ENCODE measurements around the gene COL1A2. TPM values are rescaled to one million over a fixed set of nuclear protein-coding genes. Genes with fewer than 3 reads are reported as not detected.

COL1A2 gene
- total and polyA plus RNA-seq, 2 of the 8 experiments (the other 6 are each of a cell fraction or from before 2014, with no cell fraction given), result 45.2 to 87.2 TPM

DNA sequence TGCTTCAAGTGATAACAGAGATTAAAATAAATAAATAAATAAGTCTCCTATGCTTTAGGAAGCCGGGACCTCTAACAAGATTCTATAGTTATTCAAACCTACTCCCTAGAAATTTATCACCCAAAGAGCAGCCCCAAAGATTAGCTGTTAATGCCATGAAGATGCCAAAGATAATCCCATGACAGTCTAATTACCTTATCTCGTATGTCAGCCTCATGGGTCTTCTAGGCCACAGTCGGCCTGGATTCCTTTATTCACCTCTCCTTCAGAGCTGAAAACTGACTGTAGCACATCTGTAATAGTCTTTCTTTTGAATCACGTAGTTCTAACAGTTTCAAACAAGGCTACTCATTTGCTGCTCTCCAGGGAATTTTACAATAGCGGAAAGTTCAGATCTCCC, 24.2 kb downstream of the COL1A2 start:
- Histone ChIP-seq H4K5ac (ENCODE audit: insufficient read length, low read depth, low read length) (no peak overlapping the region), H3K23ac (ENCODE audit: insufficient read length) (no peak overlapping the region), H3K79me2 (ENCODE audit: control insufficient read depth in 1 of 2, insufficient read depth in 2 of 2, low read length in 2 of 2) (no peaks in the 10 kb centered on the region), H3K18ac (ENCODE audit: extremely low read depth, low read length) (no peak overlapping the region), H3K79me1 (ENCODE audit: low read depth, low read length) (no peaks in the 10 kb centered on the region), H2AFZ (ENCODE audit: low read length) (no peak overlapping the region), H3K9ac (replicated peaks in 1 of 4; ENCODE audit: extremely low read depth in 1 of 4, low read depth in 3 of 4, low read length in 3 of 4) (no peak overlapping the region), H3K4ac (replicated peaks; ENCODE audit: insufficient read length, low read depth, low read length) (no peak overlapping the region), H2BK12ac (ENCODE audit: low read depth, low read length) (no peak overlapping the region), H3K9me3 (ENCODE audit: insufficient read depth in 2 of 2, low read depth in 1 of 2, low read length in 1 of 2) (no peaks in the 10 kb centered on the region), H3K23me2 (ENCODE audit: low read depth, low read length) (no peaks in the 10 kb centered on the region), H3K27me3 (replicated peaks in 1 of 4; ENCODE audit: control insufficient read depth in 3 of 4, extremely low read depth in 1 of 4, insufficient read depth in 3 of 4, low read length in 3 of 4) (no peaks in the 10 kb centered on the region), H3K56ac (replicated peaks; ENCODE audit: insufficient read length, low read depth, low read length) (no peak overlapping the region), H2BK20ac (ENCODE audit: low read length) (no peak overlapping the region), H4K91ac (replicated peaks; ENCODE audit: insufficient read length, low read length) (no peak overlapping the region), H3K14ac (ENCODE audit: insufficient read length) (no peak overlapping the region), H2BK5ac (ENCODE audit: low read depth, low read length) (no peak overlapping the region), H3K4me1 (replicated peaks in 1 of 4; ENCODE audit: control insufficient read depth in 3 of 4, insufficient read depth in 4 of 4, low read length in 3 of 4) (peaks cover 0 to 2% (median 0%) of the 10 kb centered on the region in 4 experiments; a peak in 1 of 7 replicates), H3K36me3 (ENCODE audit: control insufficient read depth in 2 of 4, insufficient read depth in 4 of 4, low read length in 3 of 4) (peaks cover 29 to 87% (median 70%) of the 10 kb centered on the region in 4 experiments), H2AK5ac (ENCODE audit: low read depth, low read length) (no peak overlapping the region), H3K27ac (ENCODE audit: low read depth, low read length) (no peak overlapping the region), H2BK120ac (replicated peaks; ENCODE audit: low read depth, low read length) (no peak overlapping the region), H3K4me2 (ENCODE audit: insufficient read depth in 1 of 2, low read depth in 2 of 2, low read length in 2 of 2) (no peak overlapping the region), H3K4me3 (ENCODE audit: extremely low read depth in 1 of 4, insufficient read depth in 2 of 4, low read depth in 3 of 4, low read length in 4 of 4) (no peak overlapping the region), H4K20me1 (replicated peaks in 1 of 2; ENCODE audit: control insufficient read depth in 1 of 2, insufficient read depth in 2 of 2, low read length in 2 of 2) (no peaks in the 10 kb centered on the region), H2BK15ac (ENCODE audit: low read length) (no peak overlapping the region), H4K8ac (ENCODE audit: extremely low read depth, insufficient read depth, low read length) (no peak overlapping the region)
- no peak for FAIRE-seq
- ChIA-PET CTCF (ENCODE audit: partially characterized antibody) (no interaction called here), POLR2A (ENCODE audit: partially characterized antibody) (no interaction called here)
- WGBS, 2 experiments (ENCODE audit: extremely low coverage in 1 of 2, insufficient coverage in 1 of 2, insufficient read length in 1 of 2, insufficient replicate concordance in 2 of 2, low coverage in 1 of 2, low lambda C conversion rate in 2 of 2, missing lambda C conversion rate in 1 of 2), result 64% methylated on average over 5 of the region's 5 CpGs; no CpG with 5 or more reads in 1 of the 2 experiments
- no peak for DNase-seq (ENCODE audit: low read depth in 1 of 2, low spot score in 2 of 2)
- TF ChIP-seq JUN (IDR thresholded peaks at IDR 0.05; ENCODE audit: low read depth, low read length) (no peak), TCF12 (IDR thresholded peaks at IDR 0.05; ENCODE audit: low read depth, low read length) (no peak), TBP (IDR thresholded peaks at IDR 0.05; ENCODE audit: low read depth, low read length) (no peak), POLR2AphosphoS5 (IDR thresholded peaks at IDR 0.05; ENCODE audit: low read depth, low read length) (no peak), HDAC2 (IDR thresholded peaks at IDR 0.05; ENCODE audit: borderline replicate concordance in 1 of 2, low read depth in 2 of 2, low read length in 2 of 2) (no peak), CBX8 (IDR thresholded peaks at IDR 0.05; ENCODE audit: borderline replicate concordance, low read depth, low read length) (no peak), RXRA (IDR thresholded peaks at IDR 0.05; ENCODE audit: insufficient read depth, low read depth, low read length) (no peak), TEAD4 (IDR thresholded peaks at IDR 0.05; ENCODE audit: low read depth, low read length) (no peak), SRF (IDR thresholded peaks at IDR 0.05; ENCODE audit: low read depth, low read length) (no peak), TAF7 (optimal IDR thresholded peaks at IDR 0.05; ENCODE audit: borderline replicate concordance, low read depth, low read length) (no peak), KDM4A (IDR thresholded peaks at IDR 0.05; ENCODE audit: low read depth, low read length, severe bottlenecking) (no peak)
- TF ChIP-seq, protein P1, sequence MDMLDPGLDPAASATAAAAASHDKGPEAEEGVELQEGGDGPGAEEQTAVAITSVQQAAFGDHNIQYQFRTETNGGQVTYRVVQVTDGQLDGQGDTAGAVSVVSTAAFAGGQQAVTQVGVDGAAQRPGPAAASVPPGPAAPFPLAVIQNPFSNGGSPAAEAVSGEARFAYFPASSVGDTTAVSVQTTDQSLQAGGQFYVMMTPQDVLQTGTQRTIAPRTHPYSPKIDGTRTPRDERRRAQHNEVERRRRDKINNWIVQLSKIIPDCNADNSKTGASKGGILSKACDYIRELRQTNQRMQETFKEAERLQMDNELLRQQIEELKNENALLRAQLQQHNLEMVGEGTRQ (IDR thresholded peaks at IDR 0.05; ENCODE audit: low read length), result no peak
- TF ChIP-seq, protein P2, sequence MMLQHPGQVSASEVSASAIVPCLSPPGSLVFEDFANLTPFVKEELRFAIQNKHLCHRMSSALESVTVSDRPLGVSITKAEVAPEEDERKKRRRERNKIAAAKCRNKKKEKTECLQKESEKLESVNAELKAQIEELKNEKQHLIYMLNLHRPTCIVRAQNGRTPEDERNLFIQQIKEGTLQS (IDR thresholded peaks at IDR 0.05; ENCODE audit: insufficient read depth, low read depth, low read length), result no peak
